T-helper 2 cell treated with Interferon-gamma antibody and Interleukin-4, amounts not matched to agents 5 μg/mL and 100 μg/mL, for 36 hours (primary cell): ENCODE results near the gene GSX1.
"Not testable (repeated sequence)": the region's sequence is repeated elsewhere in the genome, so short reads cannot be mapped to it uniquely, and the experiment has no call there.

Experiments
- DNase-seq: peaks from one replicate; pipeline ENCODE4 v3.0.0; 2021; ENCODE audit warnings: low spot score
- H3K27ac Mint-ChIP-seq: one replicate; pipeline ENCODE4 v1.8.0; 2021; ENCODE audit warnings: mild to moderate bottlenecking, mixed read lengths
- H3K27me3 Mint-ChIP-seq: one replicate; pipeline ENCODE4 v1.8.0; 2021; ENCODE audit warnings: low read depth, mixed read lengths
- H3K36me3 Mint-ChIP-seq: one replicate; pipeline ENCODE4 v1.8.0; 2021; ENCODE audit warnings: low read depth, mixed read lengths
- H3K4me1 Mint-ChIP-seq: one replicate; pipeline ENCODE4 v1.8.0; 2021; ENCODE audit warnings: low read depth, mixed read lengths
- H3K4me3 Mint-ChIP-seq: one replicate; pipeline ENCODE4 v1.8.0; 2022; ENCODE audit warnings: mild to moderate bottlenecking, moderate library complexity, mixed read lengths
- H3K9me3 Mint-ChIP-seq: one replicate; pipeline ENCODE4 v1.8.0; 2021; ENCODE audit warnings: mixed read lengths

Gene GSX1

DNA sequence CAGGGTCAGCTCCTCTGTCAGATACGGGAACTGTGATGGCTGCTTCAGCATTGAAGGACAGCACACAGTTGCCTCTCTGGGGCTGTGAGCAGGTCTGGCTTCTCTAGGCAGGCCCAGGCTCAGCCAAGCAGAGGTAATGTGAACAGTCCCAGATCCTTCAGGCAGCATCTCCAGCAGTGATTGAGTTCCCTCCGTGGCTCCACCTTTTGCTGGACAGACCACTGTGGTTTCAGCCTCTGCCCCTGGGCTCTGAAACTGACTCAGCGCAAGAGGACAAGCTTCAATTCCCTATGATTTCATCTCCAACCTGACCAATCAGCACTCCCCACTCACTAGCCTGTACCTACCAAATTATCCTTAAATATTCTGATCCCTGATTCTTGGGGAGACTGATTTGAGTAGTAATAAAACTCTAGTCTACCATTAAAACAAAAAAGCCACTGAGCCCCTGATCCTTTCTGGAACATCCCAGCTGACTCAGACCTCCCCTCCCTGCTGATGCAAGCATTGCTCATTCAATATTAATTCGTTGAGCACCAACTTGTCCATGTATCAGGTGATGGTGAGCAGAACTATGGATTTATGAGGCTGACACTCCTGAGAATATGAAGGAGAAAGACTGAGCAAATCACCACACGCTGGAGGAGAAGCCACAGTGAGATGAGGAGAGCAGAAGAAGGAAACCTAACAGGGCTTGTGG, 16.7 kb downstream of the GSX1 start:
- DNase-seq, result no peak
- H3K27me3 Mint-ChIP-seq, result peaks cover 24% of the 10 kb centered on the region
- H3K4me1 Mint-ChIP-seq, result no peaks in the 10 kb centered on the region
- H3K27ac Mint-ChIP-seq, result no peak overlapping the region
- H3K4me3 Mint-ChIP-seq, result no peak overlapping the region
- H3K36me3 Mint-ChIP-seq, result no peaks in the 10 kb centered on the region
- no peaks in the 10 kb centered on the region for H3K9me3 Mint-ChIP-seq

- H3K27ac Mint-ChIP-seq, result no peak overlapping the region
- no peaks in the 10 kb centered on the region for H3K4me1 Mint-ChIP-seq
- no peaks in the 10 kb centered on the region for H3K9me3 Mint-ChIP-seq
- no peak for DNase-seq
- H3K27me3 Mint-ChIP-seq, result peaks cover 27% of the 10 kb centered on the region
- no peaks in the 10 kb centered on the region for H3K36me3 Mint-ChIP-seq
- H3K4me3 Mint-ChIP-seq, result no peak overlapping the region
Measured at GRCh38 chr13:27810009-27810408, 17.7 kb downstream of the GSX1 start.

DNA sequence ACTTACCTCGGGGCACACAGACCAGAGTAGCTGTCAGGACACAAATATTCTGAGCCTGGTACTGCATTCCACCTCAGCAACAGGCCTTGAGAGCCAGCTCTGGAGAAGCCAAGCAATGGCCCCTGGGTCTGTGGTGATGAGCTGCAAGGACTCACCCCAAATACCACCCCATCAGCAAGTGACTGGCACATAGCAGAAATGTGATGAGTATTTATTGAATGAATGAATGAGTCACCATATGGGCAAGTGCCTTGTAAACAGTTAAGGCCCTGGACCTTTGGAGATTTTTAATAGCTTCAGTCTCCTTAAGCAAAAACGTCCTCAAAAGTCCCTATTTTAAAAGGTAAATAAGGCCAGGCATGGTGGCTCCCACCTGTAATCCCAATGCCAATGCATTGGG, 18.2 kb downstream of the GSX1 start:
- no peak overlapping the region for H3K27ac Mint-ChIP-seq
- no peak for DNase-seq
- H3K4me3 Mint-ChIP-seq, result no peak overlapping the region
- H3K4me1 Mint-ChIP-seq, result no peaks in the 10 kb centered on the region
- no peaks in the 10 kb centered on the region for H3K36me3 Mint-ChIP-seq
- no peaks in the 10 kb centered on the region for H3K9me3 Mint-ChIP-seq
- H3K27me3 Mint-ChIP-seq, result peaks cover 27% of the 10 kb centered on the region

GRCh38 chr13:27813826-27814225, 21.5 kb downstream of the GSX1 start:
- no peaks in the 10 kb centered on the region for H3K4me1 Mint-ChIP-seq
- H3K27ac Mint-ChIP-seq, result no peak overlapping the region
- no peak overlapping the region for H3K4me3 Mint-ChIP-seq
- H3K27me3 Mint-ChIP-seq, result peaks cover 21% of the 10 kb centered on the region
- no peak for DNase-seq
- H3K36me3 Mint-ChIP-seq, result no peaks in the 10 kb centered on the region
- no peaks in the 10 kb centered on the region for H3K9me3 Mint-ChIP-seq

DNA sequence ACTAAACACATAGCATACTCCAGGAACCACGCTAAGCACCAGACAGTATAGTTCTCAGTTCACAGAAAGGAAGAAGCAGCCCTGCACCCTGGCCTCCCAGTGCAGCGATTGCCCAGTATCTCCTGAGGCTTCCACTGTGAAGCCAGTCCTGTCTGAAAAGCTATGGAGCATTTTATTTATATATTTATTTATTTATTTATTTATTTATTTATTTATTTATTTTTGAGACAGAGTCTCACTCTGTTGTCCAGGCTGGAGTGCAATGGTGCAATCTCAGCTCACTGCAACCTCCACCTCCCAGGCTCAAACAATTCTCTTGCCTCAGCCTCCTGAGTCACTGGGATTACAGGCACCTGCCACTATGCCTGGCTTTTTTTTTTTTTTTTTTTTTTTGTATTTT, 25.5 kb downstream of the GSX1 start:
- peaks cover 48% of the 10 kb centered on the region for H3K27me3 Mint-ChIP-seq
- not testable (repeated sequence) for H3K36me3 Mint-ChIP-seq, H3K27ac Mint-ChIP-seq, DNase-seq, H3K9me3 Mint-ChIP-seq, H3K4me3 Mint-ChIP-seq, H3K4me1 Mint-ChIP-seq

DNA sequence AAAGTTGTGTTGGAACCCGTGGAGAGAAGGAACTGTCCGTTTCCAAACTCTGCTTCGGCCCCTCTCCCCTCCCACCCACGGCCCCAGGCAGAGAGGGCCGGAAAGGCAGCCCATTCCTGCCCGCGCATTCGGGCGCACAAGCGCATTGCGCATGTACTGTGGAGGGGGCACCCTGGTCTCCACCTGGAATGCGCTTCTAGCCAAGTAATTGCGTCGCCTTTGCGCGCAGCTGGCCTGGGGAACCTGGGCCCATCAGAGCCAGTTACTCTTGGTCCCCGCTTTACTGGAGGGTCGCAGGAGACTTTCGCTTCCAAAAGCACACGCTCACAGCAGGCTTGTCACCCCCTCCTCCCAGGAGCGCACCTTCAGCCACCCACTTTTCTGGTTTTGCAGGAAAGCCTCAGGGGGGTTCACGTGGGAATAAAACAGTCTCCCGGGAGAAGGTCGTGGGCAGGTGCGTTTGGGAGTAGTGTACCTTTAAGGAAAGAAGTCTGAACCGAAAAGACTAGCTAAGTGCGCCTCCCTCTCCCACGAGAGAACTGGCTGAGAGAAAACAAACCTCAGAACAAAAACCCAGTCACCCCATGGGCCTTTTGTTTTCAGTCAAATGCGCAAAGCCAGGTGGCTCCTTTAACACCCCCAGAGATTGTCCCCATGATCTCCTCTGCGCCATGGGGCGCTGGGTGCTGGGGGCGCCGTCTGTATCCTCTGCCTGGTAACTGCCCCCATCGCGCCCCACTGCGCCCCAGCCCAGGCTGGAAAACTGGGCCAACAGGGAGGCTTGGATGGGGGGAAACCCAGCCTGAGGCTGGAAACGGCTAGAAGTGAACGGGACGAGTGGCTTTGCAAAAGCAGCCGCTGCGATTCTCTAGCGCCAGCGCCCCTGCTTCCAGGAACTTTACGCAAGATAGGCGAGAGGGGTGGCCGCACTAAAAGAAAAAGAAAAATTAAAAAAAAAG, 28.5 kb downstream of the GSX1 start:
- Mint-ChIP-seq H3K27ac (no peak overlapping the region), H3K27me3 (peaks cover 66% of the 10 kb centered on the region), H3K36me3 (no peaks in the 10 kb centered on the region), H3K4me1 (no peaks in the 10 kb centered on the region), H3K9me3 (no peaks in the 10 kb centered on the region), H3K4me3 (no peak overlapping the region)
- DNase-seq, result no peak

- H3K9me3 Mint-ChIP-seq, result no peaks in the 10 kb centered on the region
- peaks cover 67% of the 10 kb centered on the region for H3K27me3 Mint-ChIP-seq
- DNase-seq, result no peak
- peaks cover 3% of the 10 kb centered on the region for H3K4me1 Mint-ChIP-seq
- no peaks in the 10 kb centered on the region for H3K36me3 Mint-ChIP-seq
- H3K4me3 Mint-ChIP-seq, result no peak overlapping the region
- no peak overlapping the region for H3K27ac Mint-ChIP-seq
Measured at GRCh38 chr13:27821566-27821965, 29.3 kb downstream of the GSX1 start.

- no peaks in the 10 kb centered on the region for H3K9me3 Mint-ChIP-seq
- no peak overlapping the region for H3K27ac Mint-ChIP-seq
- H3K27me3 Mint-ChIP-seq, result peaks cover 72% of the 10 kb centered on the region
- DNase-seq, result no peak
- no peak overlapping the region for H3K4me3 Mint-ChIP-seq
- peaks cover 3% of the 10 kb centered on the region for H3K4me1 Mint-ChIP-seq
- no peaks in the 10 kb centered on the region for H3K36me3 Mint-ChIP-seq
Measured at GRCh38 chr13:27822258-27822872, 30.1 kb downstream of the GSX1 start.

GRCh38 chr13:27822873-27823311, 30.6 kb downstream of the GSX1 start:
- Mint-ChIP-seq H3K9me3 (no peaks in the 10 kb centered on the region), H3K4me3 (no peak overlapping the region), H3K36me3 (no peaks in the 10 kb centered on the region), H3K4me1 (peaks cover 3% of the 10 kb centered on the region), H3K27me3 (peaks cover 75% of the 10 kb centered on the region), H3K27ac (no peak overlapping the region)
- DNase-seq, result no peak

- H3K4me3 Mint-ChIP-seq, result no peak overlapping the region
- DNase-seq, result no peak
- H3K27ac Mint-ChIP-seq, result no peak overlapping the region
- no peaks in the 10 kb centered on the region for H3K36me3 Mint-ChIP-seq
- peaks cover 79% of the 10 kb centered on the region for H3K27me3 Mint-ChIP-seq
- no peaks in the 10 kb centered on the region for H3K9me3 Mint-ChIP-seq
- peaks cover 5% of the 10 kb centered on the region for H3K4me1 Mint-ChIP-seq
Measured at GRCh38 chr13:27824121-27824520, 31.8 kb downstream of the GSX1 start.

GRCh38 chr13:27825072-27825471, 32.8 kb downstream of the GSX1 start:
- no peak overlapping the region for H3K27ac Mint-ChIP-seq

DNA sequence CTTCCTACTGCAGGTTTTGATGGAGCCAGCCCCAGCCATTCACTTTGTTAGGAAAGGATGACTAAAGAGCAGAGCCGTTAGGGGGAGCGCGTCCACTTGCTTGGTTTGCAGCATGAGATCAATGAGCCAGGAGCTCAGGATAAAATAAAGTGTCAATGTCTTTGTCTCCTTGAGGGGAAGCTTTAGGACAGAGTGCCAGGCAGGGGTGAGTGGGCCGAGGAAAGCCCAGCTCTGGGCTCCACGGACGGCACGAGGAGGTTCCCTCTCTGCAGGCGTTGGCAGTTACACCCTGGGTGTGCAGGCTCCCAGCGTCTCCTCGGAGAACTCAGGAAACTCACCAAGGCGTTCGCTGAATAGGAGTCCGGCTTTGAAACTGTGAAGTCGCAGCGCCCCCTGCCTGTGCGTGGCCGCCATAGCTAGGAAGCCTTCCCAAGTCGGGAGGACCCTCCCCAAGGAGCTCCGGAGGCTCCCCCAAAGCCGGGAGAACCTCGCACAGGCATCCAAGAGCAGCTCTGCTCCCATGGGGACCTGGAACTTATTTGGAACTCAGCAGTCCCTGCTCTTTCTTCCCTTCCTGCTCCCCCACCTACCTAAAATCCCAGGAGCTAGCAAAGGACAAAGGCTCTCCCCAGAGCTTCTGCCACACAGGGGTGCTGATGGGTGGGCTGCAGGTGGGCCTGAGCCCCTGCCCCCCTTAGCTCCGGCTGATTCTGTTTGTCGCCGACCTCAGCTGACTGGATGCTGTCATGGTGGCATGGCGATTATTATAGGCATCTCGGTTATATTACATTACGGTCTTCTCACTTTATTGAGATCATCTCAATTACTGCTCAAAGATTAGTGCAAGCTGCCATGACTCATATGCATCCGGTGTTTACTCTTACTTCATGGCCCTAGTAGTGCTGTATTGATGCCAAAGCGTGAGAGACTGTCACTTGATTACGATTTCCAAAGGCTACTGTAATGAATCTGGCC, 34.4 kb downstream of the GSX1 start:
- Mint-ChIP-seq H3K36me3 (no peaks in the 10 kb centered on the region), H3K27ac (no peak overlapping the region), H3K9me3 (no peaks in the 10 kb centered on the region), H3K4me1 (peaks cover 8% of the 10 kb centered on the region), H3K4me3 (no peak overlapping the region), H3K27me3 (peaks cover 69% of the 10 kb centered on the region)
- peak; percentile 59 for DNase-seq

More at GRCh38 chr13:27825072-27825471, 32.8 kb downstream of the GSX1 start:
- H3K4me3 Mint-ChIP-seq, result no peak overlapping the region
- H3K4me1 Mint-ChIP-seq, result peaks cover 5% of the 10 kb centered on the region
- H3K9me3 Mint-ChIP-seq, result no peaks in the 10 kb centered on the region
- DNase-seq, result no peak
- no peaks in the 10 kb centered on the region for H3K36me3 Mint-ChIP-seq
- H3K27me3 Mint-ChIP-seq, result peaks cover 73% of the 10 kb centered on the region

DNA sequence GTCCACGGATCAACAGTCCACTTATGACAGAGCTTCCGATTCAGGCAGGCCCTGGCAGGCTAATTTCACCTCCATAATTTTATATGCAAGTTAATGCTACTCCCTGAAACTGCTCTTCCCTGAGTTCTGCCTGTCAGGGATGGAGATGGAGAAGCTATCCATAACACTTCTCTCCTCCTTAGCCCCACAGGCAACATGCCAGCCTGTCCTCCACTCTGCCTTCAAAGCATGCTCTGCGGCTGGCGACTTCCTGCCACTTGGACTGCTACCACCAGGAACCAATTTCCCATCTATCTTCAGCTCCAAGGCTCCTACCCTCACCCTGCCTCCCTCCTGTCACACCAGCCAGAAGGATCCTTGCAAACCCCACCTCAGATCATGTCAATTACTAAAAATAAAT, 35.4 kb downstream of the GSX1 start:
- DNase-seq, result no peak
- no peaks in the 10 kb centered on the region for H3K36me3 Mint-ChIP-seq
- peaks cover 8% of the 10 kb centered on the region for H3K4me1 Mint-ChIP-seq
- peaks cover 61% of the 10 kb centered on the region for H3K27me3 Mint-ChIP-seq
- no peak overlapping the region for H3K4me3 Mint-ChIP-seq
- H3K27ac Mint-ChIP-seq, result no peak overlapping the region
- H3K9me3 Mint-ChIP-seq, result no peaks in the 10 kb centered on the region
